ENCODE data around the gene AGBL1.
"Not testable (repeated sequence)": the region's sequence is repeated elsewhere in the genome, so short reads cannot be mapped to it uniquely, and the experiment has no call there.

The AGBL1 gene

GRCh38 chr15:86863226-86863915 is 783.7 kb downstream of the AGBL1 start:
- H3K4me1 ChIP-seq (ENCODE audit: insufficient read depth, low read length), result no peaks in the 10 kb centered on the region
- no peaks in the 10 kb centered on the region for H3K9me3 ChIP-seq (ENCODE audit: low read length)
- no peak overlapping the region for H3K4me3 ChIP-seq (ENCODE audit: low read length)
- H3K27me3 ChIP-seq (ENCODE audit: insufficient read depth, low read length), result no peaks in the 10 kb centered on the region
- H3K36me3 ChIP-seq (ENCODE audit: insufficient read depth, low read length), result no peaks in the 10 kb centered on the region
- H2AFZ ChIP-seq (ENCODE audit: low read depth, low read length), result no peak overlapping the region

- no peaks in the 10 kb centered on the region for H3K36me3 ChIP-seq (ENCODE audit: insufficient read depth, low read length)
- no peaks in the 10 kb centered on the region for H3K4me1 ChIP-seq (ENCODE audit: insufficient read depth, low read length)
Observed at GRCh38 chr15:86865920-86866319, 786.2 kb downstream of the AGBL1 start.

GRCh38 chr15:86870846-86871245 is 791.2 kb downstream of the AGBL1 start:
- Histone ChIP-seq H2AFZ (ENCODE audit: low read depth, low read length) (no peak overlapping the region), H3K9me3 (ENCODE audit: low read length) (no peaks in the 10 kb centered on the region), H3K27me3 (ENCODE audit: insufficient read depth, low read length) (no peaks in the 10 kb centered on the region), H3K4me1 (ENCODE audit: insufficient read depth, low read length) (no peaks in the 10 kb centered on the region), H3K36me3 (ENCODE audit: insufficient read depth, low read length) (no peaks in the 10 kb centered on the region), H3K4me3 (ENCODE audit: low read length) (no peak overlapping the region)

More at GRCh38 chr15:86865920-86866319, 786.2 kb downstream of the AGBL1 start:
- no peak overlapping the region for H2AFZ ChIP-seq (ENCODE audit: low read depth, low read length)
- no peaks in the 10 kb centered on the region for H3K9me3 ChIP-seq (ENCODE audit: low read length)
- no peaks in the 10 kb centered on the region for H3K27me3 ChIP-seq (ENCODE audit: insufficient read depth, low read length)
- no peak overlapping the region for H3K4me3 ChIP-seq (ENCODE audit: low read length)

GRCh38 chr15:86871964-86872363 is 792.3 kb downstream of the AGBL1 start:
- H3K9me3 ChIP-seq (ENCODE audit: low read length), result no peaks in the 10 kb centered on the region
- H3K4me1 ChIP-seq (ENCODE audit: insufficient read depth, low read length), result peaks cover 6% of the 10 kb centered on the region
- H3K4me3 ChIP-seq (ENCODE audit: low read length), result no peak overlapping the region
- H3K36me3 ChIP-seq (ENCODE audit: insufficient read depth, low read length), result no peaks in the 10 kb centered on the region
- H3K27me3 ChIP-seq (ENCODE audit: insufficient read depth, low read length), result no peaks in the 10 kb centered on the region
- no peak overlapping the region for H2AFZ ChIP-seq (ENCODE audit: low read depth, low read length)

GRCh38 chr15:86872782-86873181 is 793.1 kb downstream of the AGBL1 start:
- no peak overlapping the region for H3K4me3 ChIP-seq (ENCODE audit: low read length)

GRCh38 chr15:86875067-86875466 is 795.4 kb downstream of the AGBL1 start:
- H3K4me1 ChIP-seq (ENCODE audit: insufficient read depth, low read length), result peaks cover 6% of the 10 kb centered on the region
- H3K36me3 ChIP-seq (ENCODE audit: insufficient read depth, low read length), result no peaks in the 10 kb centered on the region
- no peak overlapping the region for H2AFZ ChIP-seq (ENCODE audit: low read depth, low read length)
- H3K27me3 ChIP-seq (ENCODE audit: insufficient read depth, low read length), result no peaks in the 10 kb centered on the region
- no peaks in the 10 kb centered on the region for H3K9me3 ChIP-seq (ENCODE audit: low read length)
- H3K4me3 ChIP-seq (ENCODE audit: low read length), result no peak overlapping the region

More at GRCh38 chr15:86872782-86873181, 793.1 kb downstream of the AGBL1 start:
- H3K36me3 ChIP-seq (ENCODE audit: insufficient read depth, low read length), result no peaks in the 10 kb centered on the region
- H3K4me1 ChIP-seq (ENCODE audit: insufficient read depth, low read length), result peaks cover 6% of the 10 kb centered on the region
- H3K9me3 ChIP-seq (ENCODE audit: low read length), result no peaks in the 10 kb centered on the region
- H2AFZ ChIP-seq (ENCODE audit: low read depth, low read length), result no peak overlapping the region
- no peaks in the 10 kb centered on the region for H3K27me3 ChIP-seq (ENCODE audit: insufficient read depth, low read length)

- H3K9me3 ChIP-seq (ENCODE audit: low read length), result no peaks in the 10 kb centered on the region
- H3K4me1 ChIP-seq (ENCODE audit: insufficient read depth, low read length), result peaks cover 6% of the 10 kb centered on the region
- no peaks in the 10 kb centered on the region for H3K36me3 ChIP-seq (ENCODE audit: insufficient read depth, low read length)
- H3K4me3 ChIP-seq (ENCODE audit: low read length), result no peak overlapping the region
- no peaks in the 10 kb centered on the region for H3K27me3 ChIP-seq (ENCODE audit: insufficient read depth, low read length)
- H2AFZ ChIP-seq (ENCODE audit: low read depth, low read length), result no peak overlapping the region
Observed at GRCh38 chr15:86876387-86876944, 796.8 kb downstream of the AGBL1 start.

GRCh38 chr15:86877171-86877631 is 797.5 kb downstream of the AGBL1 start:
- H2AFZ ChIP-seq (ENCODE audit: low read depth, low read length), result no peak overlapping the region
- H3K36me3 ChIP-seq (ENCODE audit: insufficient read depth, low read length), result no peaks in the 10 kb centered on the region
- no peaks in the 10 kb centered on the region for H3K9me3 ChIP-seq (ENCODE audit: low read length)
- no peak overlapping the region for H3K4me3 ChIP-seq (ENCODE audit: low read length)
- H3K27me3 ChIP-seq (ENCODE audit: insufficient read depth, low read length), result no peaks in the 10 kb centered on the region
- peaks cover 6% of the 10 kb centered on the region for H3K4me1 ChIP-seq (ENCODE audit: insufficient read depth, low read length)

- not testable (repeated sequence) for H3K4me1 ChIP-seq (ENCODE audit: insufficient read depth, low read length); H3K27me3 ChIP-seq (ENCODE audit: insufficient read depth, low read length); H3K36me3 ChIP-seq (ENCODE audit: insufficient read depth, low read length); H3K9me3 ChIP-seq (ENCODE audit: low read length); H2AFZ ChIP-seq (ENCODE audit: low read depth, low read length); H3K4me3 ChIP-seq (ENCODE audit: low read length)
Observed at GRCh38 chr15:86878844-86879243, 799.2 kb downstream of the AGBL1 start.

- no peak overlapping the region for H3K4me3 ChIP-seq (ENCODE audit: low read length)
- H3K4me1 ChIP-seq (ENCODE audit: insufficient read depth, low read length), result peaks cover 6% of the 10 kb centered on the region
- H3K36me3 ChIP-seq (ENCODE audit: insufficient read depth, low read length), result no peaks in the 10 kb centered on the region
- no peak overlapping the region for H2AFZ ChIP-seq (ENCODE audit: low read depth, low read length)
- H3K27me3 ChIP-seq (ENCODE audit: insufficient read depth, low read length), result no peaks in the 10 kb centered on the region
- H3K9me3 ChIP-seq (ENCODE audit: low read length), result no peaks in the 10 kb centered on the region
Observed at GRCh38 chr15:86879250-86880229, 799.9 kb downstream of the AGBL1 start.

- Histone ChIP-seq H3K4me1 (ENCODE audit: insufficient read depth, low read length) (no peaks in the 10 kb centered on the region), H3K27me3 (ENCODE audit: insufficient read depth, low read length) (no peaks in the 10 kb centered on the region), H3K9me3 (ENCODE audit: low read length) (no peaks in the 10 kb centered on the region), H2AFZ (ENCODE audit: low read depth, low read length) (no peak overlapping the region), H3K36me3 (ENCODE audit: insufficient read depth, low read length) (no peaks in the 10 kb centered on the region), H3K4me3 (ENCODE audit: low read length) (no peak overlapping the region)
Observed at GRCh38 chr15:86885616-86886015, 805.9 kb downstream of the AGBL1 start.

- Histone ChIP-seq H2AFZ (ENCODE audit: low read depth, low read length) (no peak overlapping the region), H3K9me3 (ENCODE audit: low read length) (no peaks in the 10 kb centered on the region), H3K4me3 (ENCODE audit: low read length) (no peak overlapping the region), H3K36me3 (ENCODE audit: insufficient read depth, low read length) (no peaks in the 10 kb centered on the region), H3K4me1 (ENCODE audit: insufficient read depth, low read length) (no peaks in the 10 kb centered on the region), H3K27me3 (ENCODE audit: insufficient read depth, low read length) (no peaks in the 10 kb centered on the region)
Observed at GRCh38 chr15:86892774-86893449, 813.2 kb downstream of the AGBL1 start.
